ENCODE data around the gene WNT7A.

GRCh38 chr3:13833506-13834257 lies 46.2 kb downstream of the WNT7A start:
- no peak for TF ChIP-seq CTCF (IDR thresholded peaks at IDR 0.05; ENCODE audit: low read depth, low read length, missing input control)
- TF ChIP-seq RXRA (IDR thresholded peaks at IDR 0.05) = no peak
- no peak for TF ChIP-seq RAD21 (IDR thresholded peaks at IDR 0.05)
- TF ChIP-seq YY1 (IDR thresholded peaks at IDR 0.05) = no peak
- no peak for TF ChIP-seq SP1 (IDR thresholded peaks at IDR 0.05)
- TF ChIP-seq FOXA1 (IDR thresholded peaks at IDR 0.05) = no peak
- TF ChIP-seq TAF1 (conservative IDR thresholded peaks at IDR 0.05) = no peak
- no peak for TF ChIP-seq HNF4A (conservative IDR thresholded peaks at IDR 0.05)
- no peak for TF ChIP-seq NR2F2 (IDR thresholded peaks at IDR 0.05)
- TF ChIP-seq, protein P1, sequence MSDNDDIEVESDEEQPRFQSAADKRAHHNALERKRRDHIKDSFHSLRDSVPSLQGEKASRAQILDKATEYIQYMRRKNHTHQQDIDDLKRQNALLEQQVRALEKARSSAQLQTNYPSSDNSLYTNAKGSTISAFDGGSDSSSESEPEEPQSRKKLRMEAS (IDR thresholded peaks at IDR 0.05) = no peak
- TF ChIP-seq, protein P2, sequence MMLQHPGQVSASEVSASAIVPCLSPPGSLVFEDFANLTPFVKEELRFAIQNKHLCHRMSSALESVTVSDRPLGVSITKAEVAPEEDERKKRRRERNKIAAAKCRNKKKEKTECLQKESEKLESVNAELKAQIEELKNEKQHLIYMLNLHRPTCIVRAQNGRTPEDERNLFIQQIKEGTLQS (IDR thresholded peaks at IDR 0.05) = no peak
- TF ChIP-seq EGR1 (IDR thresholded peaks at IDR 0.05; ENCODE audit: low read depth in 2 of 2) = no peak
- TF ChIP-seq REST (IDR thresholded peaks at IDR 0.05) = no peak
- no peak for TF ChIP-seq JUND (IDR thresholded peaks at IDR 0.05)

Data from liver (tissue), 3 donors.